NCI-H1436 treated with DMSO at 0.1 percent for 48 hours (cell line): ENCODE data around the gene RBM15.

ENCODE experiments used
- DNase-seq: peaks from one replicate; lab custom pipeline; 2025; lab: John Stamatoyannopoulos, UW

Gene RBM15

GRCh38 chr1:110319332-110320167, 19.6 kb upstream of the RBM15 start:
- DNase-seq, result no peak

- DNase-seq, result no peak
Measured at GRCh38 chr1:110320168-110320518, 19.0 kb upstream of the RBM15 start.

DNA sequence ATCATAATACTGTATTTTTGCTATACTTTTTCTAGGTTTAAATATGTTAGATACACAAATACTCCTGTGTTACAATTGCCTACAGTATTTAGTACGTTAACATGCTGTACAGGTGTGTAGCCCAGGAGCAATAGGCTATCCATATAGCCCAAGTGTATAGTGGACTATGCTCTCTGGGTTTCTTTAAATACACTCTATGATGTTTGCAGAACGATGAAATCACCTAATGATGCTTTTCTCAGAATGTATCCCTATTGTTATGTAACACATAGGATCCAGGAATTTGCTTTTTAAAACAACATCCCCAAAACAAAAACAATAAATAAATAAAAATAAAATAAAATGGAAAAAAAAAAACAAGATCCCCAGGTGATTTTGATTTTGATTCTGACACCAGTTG, 18.1 kb upstream of the RBM15 start:
- no peak for DNase-seq

GRCh38 chr1:110321846-110322245, 17.3 kb upstream of the RBM15 start:
- DNase-seq, result no peak

- no peak for DNase-seq
Measured at GRCh38 chr1:110324667-110325066, 14.5 kb upstream of the RBM15 start.

DNA sequence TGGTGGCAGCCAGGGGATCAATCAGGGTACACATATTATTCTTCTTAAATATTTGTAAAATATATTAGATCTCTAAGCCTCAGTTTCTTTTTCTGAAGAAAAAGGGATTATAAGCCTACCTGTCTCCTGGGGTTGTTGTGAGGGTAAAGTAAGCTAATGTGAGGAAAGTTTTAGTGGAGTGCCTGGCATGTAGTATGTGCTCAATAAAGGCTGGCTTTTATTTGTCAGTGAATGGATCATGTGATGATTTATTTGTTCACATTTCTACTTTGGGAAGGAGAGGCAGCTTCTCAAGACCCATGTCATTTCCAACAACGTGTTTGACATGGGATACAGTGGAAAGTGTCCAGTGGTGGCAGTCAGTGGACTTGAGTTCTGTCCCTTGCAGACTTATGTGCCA, 12.4 kb upstream of the RBM15 start:
- DNase-seq, result no peak

DNA sequence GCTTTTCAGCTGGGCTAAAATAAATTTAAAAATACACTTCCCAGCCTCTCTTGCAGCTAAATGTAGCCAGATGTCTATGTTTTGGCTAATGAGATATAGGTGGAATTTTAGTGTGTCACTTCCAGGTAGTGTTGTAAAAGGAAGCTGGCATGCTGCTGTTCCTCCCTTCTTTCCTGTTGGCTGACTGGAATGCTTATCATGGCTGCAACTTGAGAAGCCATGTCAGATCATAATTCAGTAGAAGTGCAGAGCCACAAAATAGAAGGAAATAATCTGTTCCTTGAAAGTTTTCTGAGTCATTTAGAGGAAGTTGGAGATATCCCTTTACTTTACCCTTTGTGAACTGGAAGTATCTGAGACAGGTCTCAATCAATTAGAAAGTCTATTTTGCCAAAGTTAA, 10.9 kb upstream of the RBM15 start:
- DNase-seq, result no peak

- DNase-seq, result no peak
Measured at GRCh38 chr1:110328700-110329099, 10.5 kb upstream of the RBM15 start.

DNA sequence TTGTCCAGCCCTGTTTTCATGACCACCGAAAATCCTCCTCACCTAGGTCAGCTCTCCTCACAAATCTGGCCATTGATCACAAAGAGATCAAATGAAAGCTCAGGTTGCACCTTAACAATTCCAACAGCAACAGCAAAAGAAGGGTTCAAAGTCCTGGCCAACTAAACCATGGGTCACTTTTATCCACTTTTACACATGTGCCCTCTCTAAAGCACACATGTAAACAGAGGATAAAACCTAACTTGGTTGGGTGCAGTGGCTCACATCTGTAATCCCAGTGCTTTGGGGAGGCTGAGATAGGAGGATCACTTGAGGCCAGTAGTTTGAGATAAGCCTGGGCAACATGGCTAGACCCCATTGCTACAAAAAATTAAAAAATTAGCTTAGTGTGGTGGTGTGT, 3.9 kb upstream of the RBM15 start:
- DNase-seq, result no peak

GRCh38 chr1:110336300-110337039, 2.7 kb upstream of the RBM15 start:
- DNase-seq, result no peak

DNA sequence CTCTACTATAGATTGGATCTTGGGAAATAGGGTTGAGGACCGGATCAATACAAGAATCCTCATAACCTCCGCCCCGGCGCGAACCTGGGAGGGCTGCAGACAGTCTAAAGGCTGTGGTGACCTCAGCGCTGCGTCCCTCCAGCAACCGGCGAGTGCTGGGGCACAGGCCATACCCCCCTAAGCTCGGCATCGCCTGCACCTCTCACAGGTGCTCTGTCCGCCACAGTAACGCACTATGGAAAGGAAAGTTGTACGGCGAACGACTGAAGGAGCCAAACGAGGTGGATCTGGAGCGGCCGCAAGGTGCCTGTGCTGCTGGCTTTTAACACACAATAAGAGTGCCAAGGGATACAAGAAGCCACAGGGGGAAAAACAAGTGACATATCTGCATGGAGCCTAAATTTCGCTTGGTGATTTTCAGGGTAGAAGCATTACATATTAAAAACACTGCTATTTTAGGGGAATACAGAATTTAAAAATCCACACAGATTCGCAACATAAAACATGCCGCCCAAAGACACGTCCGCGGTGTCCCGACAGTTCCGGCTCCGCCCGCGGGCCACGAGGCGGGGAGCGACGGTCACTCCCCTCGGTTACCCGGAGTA, 1.4 kb upstream of the RBM15 start:
- no peak for DNase-seq

GRCh38 chr1:110338309-110338885, 780 bp upstream of the RBM15 start:
- peak; percentile 86 for DNase-seq

GRCh38 chr1:110339407-110340206, 430 bp downstream of the RBM15 start:
- DNase-seq, result no peak

DNA sequence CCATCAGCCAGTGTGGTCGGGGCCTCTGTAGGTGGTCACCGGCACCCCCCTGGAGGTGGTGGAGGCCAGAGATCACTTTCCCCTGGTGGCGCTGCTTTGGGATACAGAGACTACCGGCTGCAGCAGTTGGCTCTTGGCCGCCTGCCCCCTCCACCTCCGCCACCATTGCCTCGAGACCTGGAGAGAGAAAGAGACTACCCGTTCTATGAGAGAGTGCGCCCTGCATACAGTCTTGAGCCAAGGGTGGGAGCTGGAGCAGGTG, 961 bp downstream of the RBM15 start:
- no peak for DNase-seq

DNA sequence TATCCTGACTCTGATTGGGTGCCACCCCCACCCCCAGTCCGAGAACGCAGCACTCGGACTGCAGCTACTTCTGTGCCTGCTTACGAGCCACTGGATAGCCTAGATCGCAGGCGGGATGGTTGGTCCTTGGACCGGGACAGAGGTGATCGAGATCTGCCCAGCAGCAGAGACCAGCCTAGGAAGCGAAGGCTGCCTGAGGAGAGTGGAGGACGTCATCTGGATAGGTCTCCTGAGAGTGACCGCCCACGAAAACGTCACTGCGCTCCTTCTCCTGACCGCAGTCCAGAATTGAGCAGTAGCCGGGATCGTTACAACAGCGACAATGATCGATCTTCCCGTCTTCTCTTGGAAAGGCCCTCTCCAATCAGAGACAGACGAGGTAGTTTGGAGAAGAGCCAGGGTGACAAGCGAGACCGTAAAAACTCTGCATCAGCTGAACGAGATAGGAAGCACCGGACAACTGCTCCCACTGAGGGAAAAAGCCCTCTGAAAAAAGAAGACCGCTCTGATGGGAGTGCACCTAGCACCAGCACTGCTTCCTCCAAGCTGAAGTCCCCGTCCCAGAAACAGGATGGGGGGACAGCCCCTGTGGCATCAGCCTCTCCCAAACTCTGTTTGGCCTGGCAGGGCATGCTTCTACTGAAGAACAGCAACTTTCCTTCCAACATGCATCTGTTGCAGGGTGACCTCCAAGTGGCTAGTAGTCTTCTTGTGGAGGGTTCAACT, 2.1 kb downstream of the RBM15 start:
- no peak for DNase-seq

- no peak for DNase-seq
Measured at GRCh38 chr1:110341872-110342331, 2.7 kb downstream of the RBM15 start.

- no peak for DNase-seq
Measured at GRCh38 chr1:110343249-110343648, 4.1 kb downstream of the RBM15 start.

GRCh38 chr1:110344152-110344551, 5.0 kb downstream of the RBM15 start:
- DNase-seq, result no peak

DNA sequence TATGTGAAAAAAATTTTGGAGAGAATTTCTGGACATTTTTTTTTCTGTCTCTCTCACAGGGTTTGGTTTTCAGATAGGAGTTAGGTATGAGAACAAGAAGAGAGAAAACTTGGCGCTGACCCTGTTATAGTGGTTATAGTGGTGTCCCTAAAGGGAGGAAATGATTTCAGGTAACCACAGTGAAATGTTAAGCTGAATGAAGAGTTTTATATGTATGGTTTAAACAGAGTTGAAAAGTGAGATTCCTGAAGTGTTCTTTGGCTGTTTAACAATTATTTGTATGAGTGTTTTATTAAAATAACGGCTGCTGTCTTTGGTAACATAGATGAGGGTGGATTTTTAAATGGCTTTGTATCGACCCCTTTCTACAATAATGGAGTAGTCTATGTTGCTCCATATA, 6.3 kb downstream of the RBM15 start:
- no peak for DNase-seq

DNA sequence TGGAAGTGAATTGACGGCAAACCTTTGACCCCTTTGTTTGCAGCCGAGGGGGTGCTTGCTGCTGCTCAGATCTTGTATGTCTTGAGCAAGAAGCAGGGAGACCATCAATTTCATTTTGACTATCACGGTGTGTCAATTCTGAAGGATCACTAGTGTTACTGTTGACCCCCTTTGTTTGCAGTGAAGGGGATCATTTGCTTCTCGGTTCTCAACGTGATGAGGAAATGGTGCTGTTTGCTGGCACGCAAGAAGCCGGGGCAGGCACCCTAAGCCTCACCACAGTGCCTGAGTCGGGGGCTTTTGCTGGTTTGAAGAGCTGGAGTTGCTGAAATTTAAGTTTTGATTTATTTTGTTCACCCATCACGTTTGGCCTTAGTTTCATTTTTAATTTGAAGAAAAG, 7.5 kb downstream of the RBM15 start:
- no peak for DNase-seq

- no peak for DNase-seq
Measured at GRCh38 chr1:110347182-110347893, 8.2 kb downstream of the RBM15 start.
